ENCODE data around the gene ACYP1.

ACYP1 gene

GRCh38 chr14:75050852-75051555, 12.8 kb downstream of the ACYP1 start, which contains the start of gene MLH3:
Gene MLH3, minus strand, starts transcription at chr14:75051467. Its CDS starts 1,812 bp downstream, at chr14:75049655.
- CTCF ChIA-PET: interaction anchor here (1.0 to 1.7 kb wide), 4 partner anchors 12 to 117 kb away, joined by 3 to 4 read pairs (median 3); no protein-coding TSS in a partner anchor
- Histone ChIP-seq H3K27me3 (replicated peaks in 2 of 5; ENCODE audit: control insufficient read depth in 4 of 5, insufficient read depth in 5 of 5, low read length in 4 of 5) (no peaks in the 10 kb centered on the region), H3K27ac (ENCODE audit: insufficient read depth in 1 of 2, low read depth in 1 of 2, low read length in 2 of 2, poor library complexity in 1 of 2, severe bottlenecking in 2 of 2) (peak within 1 kb of the TSS; percentile 44 to 86), H3K9me3 (ENCODE audit: control extremely low read depth in 1 of 5, control insufficient read depth in 4 of 5, insufficient read depth in 2 of 5, low read depth in 1 of 5, low read length in 4 of 5) (no peaks in the 10 kb centered on the region), H3K4me3 (ENCODE audit: control insufficient read depth in 1 of 7, extremely low read depth in 1 of 7, insufficient read depth in 4 of 7, low read depth in 2 of 7, low read length in 6 of 7) (peak within 1 kb of the TSS; percentile 57 to 86 (median 70)), H3K4me1 (ENCODE audit: control extremely low read depth in 1 of 4, control insufficient read depth in 4 of 4, insufficient read depth in 4 of 4, low read length in 3 of 4) (peaks cover 4 to 21% (median 11%) of the 10 kb centered on the region in 4 experiments), H3K36me3 (ENCODE audit: control insufficient read depth in 4 of 4, insufficient read depth in 4 of 4, low read length in 3 of 4) (peaks cover 0 to 8% (median 2%) of the 10 kb centered on the region in 4 experiments)
- under 1% methylated on average over 58 of the region's 59 CpGs for WGBS (ENCODE audit: insufficient coverage)
- peak; percentile 80 to 84 (median 83) for DNase-seq
- POLR2A ChIA-PET: interaction anchor here (0.6 kb wide), 1 partner anchor 251 kb away, joined by 3 read pairs; no protein-coding TSS in a partner anchor

- CTCF ChIA-PET: interaction anchor here (1.4 to 2.3 kb wide), 4 partner anchors 22 to 188 kb away, joined by 4 to 7 read pairs (median 6); no protein-coding TSS in a partner anchor
- no peak overlapping the region for H3K4me3 ChIP-seq (ENCODE audit: control insufficient read depth in 1 of 7, extremely low read depth in 1 of 7, insufficient read depth in 4 of 7, low read depth in 2 of 7, low read length in 6 of 7)
- H3K36me3 ChIP-seq (ENCODE audit: control insufficient read depth in 4 of 4, insufficient read depth in 4 of 4, low read length in 3 of 4): peaks cover 0 to 8% (median 2%) of the 10 kb centered on the region in 4 experiments
- H3K27ac ChIP-seq (ENCODE audit: insufficient read depth in 1 of 2, low read depth in 1 of 2, low read length in 2 of 2, poor library complexity in 1 of 2, severe bottlenecking in 2 of 2): no peak overlapping the region
- no peaks in the 10 kb centered on the region for H3K9me3 ChIP-seq (ENCODE audit: control extremely low read depth in 1 of 5, control insufficient read depth in 4 of 5, insufficient read depth in 2 of 5, low read depth in 1 of 5, low read length in 4 of 5)
- WGBS (ENCODE audit: insufficient coverage): 100% methylated on average over 1 of the region's 3 CpGs
- DNase-seq: no peak
- POLR2A ChIA-PET: no interaction called here
- H3K4me1 ChIP-seq (ENCODE audit: control extremely low read depth in 1 of 4, control insufficient read depth in 4 of 4, insufficient read depth in 4 of 4, low read length in 3 of 4): peaks cover 4 to 26% (median 18%) of the 10 kb centered on the region in 4 experiments
- no peaks in the 10 kb centered on the region for H3K27me3 ChIP-seq (replicated peaks in 2 of 5; ENCODE audit: control insufficient read depth in 4 of 5, insufficient read depth in 5 of 5, low read length in 4 of 5)
Measured at GRCh38 chr14:75049731-75050201, 14.1 kb downstream of the ACYP1 start.

- Histone ChIP-seq H3K27ac (ENCODE audit: insufficient read depth in 1 of 2, low read depth in 1 of 2, low read length in 2 of 2, poor library complexity in 1 of 2, severe bottlenecking in 2 of 2) (no peak overlapping the region), H3K27me3 (replicated peaks in 2 of 5; ENCODE audit: control insufficient read depth in 4 of 5, insufficient read depth in 5 of 5, low read length in 4 of 5) (no peaks in the 10 kb centered on the region), H3K9me3 (ENCODE audit: control extremely low read depth in 1 of 5, control insufficient read depth in 4 of 5, insufficient read depth in 2 of 5, low read depth in 1 of 5, low read length in 4 of 5) (no peaks in the 10 kb centered on the region), H3K36me3 (ENCODE audit: control insufficient read depth in 4 of 4, insufficient read depth in 4 of 4, low read length in 3 of 4) (peaks cover 0 to 8% (median 2%) of the 10 kb centered on the region in 4 experiments), H3K4me1 (ENCODE audit: control extremely low read depth in 1 of 4, control insufficient read depth in 4 of 4, insufficient read depth in 4 of 4, low read length in 3 of 4) (peaks cover 5 to 33% (median 20%) of the 10 kb centered on the region in 4 experiments), H3K4me3 (ENCODE audit: control insufficient read depth in 1 of 7, extremely low read depth in 1 of 7, insufficient read depth in 4 of 7, low read depth in 2 of 7, low read length in 6 of 7) (no peak overlapping the region)
- ChIA-PET CTCF (interaction anchor here (1.4 to 2.3 kb wide), 6 partner anchors 14 to 188 kb away, joined by 4 to 7 read pairs (median 6); partner anchors contain the start of gene ACYP1), POLR2A (no interaction called here)
- 98% methylated on average over 5 of the region's 5 CpGs for WGBS (ENCODE audit: insufficient coverage)
- no peak for DNase-seq
Measured at GRCh38 chr14:75049136-75049535, 14.7 kb downstream of the ACYP1 start.

- CTCF ChIA-PET: interaction anchor here (1.5 to 2.3 kb wide), 5 partner anchors 15 to 187 kb away, joined by 4 to 7 read pairs (median 6); partner anchors contain the start of gene ACYP1
- H3K27me3 ChIP-seq (replicated peaks in 2 of 5; ENCODE audit: control insufficient read depth in 4 of 5, insufficient read depth in 5 of 5, low read length in 4 of 5): no peaks in the 10 kb centered on the region
Measured at GRCh38 chr14:75048101-75048500, 15.7 kb downstream of the ACYP1 start.

GRCh38 chr14:75047506-75047905, 16.3 kb downstream of the ACYP1 start:
- Histone ChIP-seq H3K4me1 (ENCODE audit: control extremely low read depth in 1 of 4, control insufficient read depth in 4 of 4, insufficient read depth in 4 of 4, low read length in 3 of 4) (peaks cover 6 to 39% (median 17%) of the 10 kb centered on the region in 4 experiments), H3K9me3 (ENCODE audit: control extremely low read depth in 1 of 5, control insufficient read depth in 4 of 5, insufficient read depth in 2 of 5, low read depth in 1 of 5, low read length in 4 of 5) (no peaks in the 10 kb centered on the region), H3K4me3 (ENCODE audit: control insufficient read depth in 1 of 7, extremely low read depth in 1 of 7, insufficient read depth in 4 of 7, low read depth in 2 of 7, low read length in 6 of 7) (no peak overlapping the region), H3K36me3 (ENCODE audit: control insufficient read depth in 4 of 4, insufficient read depth in 4 of 4, low read length in 3 of 4) (peaks cover 0 to 10% (median 2%) of the 10 kb centered on the region in 4 experiments), H3K27me3 (replicated peaks in 2 of 5; ENCODE audit: control insufficient read depth in 4 of 5, insufficient read depth in 5 of 5, low read length in 4 of 5) (no peaks in the 10 kb centered on the region), H3K27ac (ENCODE audit: insufficient read depth in 1 of 2, low read depth in 1 of 2, low read length in 2 of 2, poor library complexity in 1 of 2, severe bottlenecking in 2 of 2) (no peak overlapping the region)
- ChIA-PET CTCF (no interaction called here), POLR2A (no interaction called here)
- no peak for DNase-seq
- WGBS (ENCODE audit: insufficient coverage): 75% methylated on average over 1 of the region's 4 CpGs

More at GRCh38 chr14:75048101-75048500, 15.7 kb downstream of the ACYP1 start:
- WGBS (ENCODE audit: insufficient coverage): 100% methylated on average over 2 of the region's 2 CpGs
- H3K27ac ChIP-seq (ENCODE audit: insufficient read depth in 1 of 2, low read depth in 1 of 2, low read length in 2 of 2, poor library complexity in 1 of 2, severe bottlenecking in 2 of 2): no peak overlapping the region
- peaks cover 6 to 40% (median 17%) of the 10 kb centered on the region in 4 experiments for H3K4me1 ChIP-seq (ENCODE audit: control extremely low read depth in 1 of 4, control insufficient read depth in 4 of 4, insufficient read depth in 4 of 4, low read length in 3 of 4)
- H3K9me3 ChIP-seq (ENCODE audit: control extremely low read depth in 1 of 5, control insufficient read depth in 4 of 5, insufficient read depth in 2 of 5, low read depth in 1 of 5, low read length in 4 of 5): no peaks in the 10 kb centered on the region
- H3K4me3 ChIP-seq (ENCODE audit: control insufficient read depth in 1 of 7, extremely low read depth in 1 of 7, insufficient read depth in 4 of 7, low read depth in 2 of 7, low read length in 6 of 7): no peak overlapping the region
- H3K36me3 ChIP-seq (ENCODE audit: control insufficient read depth in 4 of 4, insufficient read depth in 4 of 4, low read length in 3 of 4): peaks cover 0 to 10% (median 2%) of the 10 kb centered on the region in 4 experiments
- no peak for DNase-seq
- POLR2A ChIA-PET: no interaction called here

GRCh38 chr14:75046899-75047298, 16.9 kb downstream of the ACYP1 start:
- no peak for DNase-seq
- H3K27ac ChIP-seq (ENCODE audit: insufficient read depth in 1 of 2, low read depth in 1 of 2, low read length in 2 of 2, poor library complexity in 1 of 2, severe bottlenecking in 2 of 2): no peak overlapping the region
- WGBS (ENCODE audit: insufficient coverage): 100% methylated on average over 2 of the region's 3 CpGs
- POLR2A ChIA-PET: no interaction called here
- H3K27me3 ChIP-seq (replicated peaks in 2 of 5; ENCODE audit: control insufficient read depth in 4 of 5, insufficient read depth in 5 of 5, low read length in 4 of 5): no peaks in the 10 kb centered on the region
- CTCF ChIA-PET: interaction anchor here (1.0 kb wide), 1 partner anchor 16 kb away, joined by 3 read pairs; no protein-coding TSS in a partner anchor
- peaks cover 0 to 10% (median 6%) of the 10 kb centered on the region in 4 experiments for H3K36me3 ChIP-seq (ENCODE audit: control insufficient read depth in 4 of 4, insufficient read depth in 4 of 4, low read length in 3 of 4)
- peaks cover 6 to 39% (median 17%) of the 10 kb centered on the region in 4 experiments for H3K4me1 ChIP-seq (ENCODE audit: control extremely low read depth in 1 of 4, control insufficient read depth in 4 of 4, insufficient read depth in 4 of 4, low read length in 3 of 4)
- H3K9me3 ChIP-seq (ENCODE audit: control extremely low read depth in 1 of 5, control insufficient read depth in 4 of 5, insufficient read depth in 2 of 5, low read depth in 1 of 5, low read length in 4 of 5): no peaks in the 10 kb centered on the region
- H3K4me3 ChIP-seq (ENCODE audit: control insufficient read depth in 1 of 7, extremely low read depth in 1 of 7, insufficient read depth in 4 of 7, low read depth in 2 of 7, low read length in 6 of 7): no peak overlapping the region

Data from common myeloid progenitor, CD34-positive (primary cell).